Neuronal stem cell (in vitro differentiated cells): ENCODE measurements around the gene RAP2A.

Source experiments
- DNase-seq: peaks from one replicate; pipeline ENCODE4 v3.0.0-alpha.2; 2013; ENCODE audit warnings: low spot score
- H2AFZ ChIP-seq: one replicate; pipeline ENCODE4 v1.6.1; 2013; ENCODE audit warnings: mild to moderate bottlenecking, low read length, inconsistent platforms
- H2AK5ac ChIP-seq: 2 replicates; pipeline ENCODE4 v1.6.1; 2013; ENCODE audit warnings: low read depth, mild to moderate bottlenecking, inconsistent platforms, low read length, moderate library complexity, mixed read lengths
- H2BK120ac ChIP-seq: 2 replicates; pipeline ENCODE4 v1.6.1; 2013; ENCODE audit warnings: low read depth, mild to moderate bottlenecking, inconsistent platforms, low read length, moderate library complexity, mixed read lengths
- H2BK12ac ChIP-seq: one replicate; pipeline ENCODE4 v1.6.1; 2013; ENCODE audit warnings: low read length, inconsistent platforms
- H2BK15ac ChIP-seq: 2 replicates; pipeline ENCODE4 v1.6.1; 2013; ENCODE audit warnings: mild to moderate bottlenecking, low read length, inconsistent platforms, mixed read lengths
- H2BK5ac ChIP-seq: one replicate; pipeline ENCODE4 v1.6.1; 2013; ENCODE audit warnings: inconsistent platforms, mild to moderate bottlenecking, low read length, moderate library complexity
- H3K14ac ChIP-seq: one replicate; pipeline ENCODE4 v1.6.1; 2013; ENCODE audit warnings: low read length, inconsistent platforms
- H3K18ac ChIP-seq: 2 replicates; pipeline ENCODE4 v1.6.1; 2013; ENCODE audit warnings: low read length, inconsistent platforms
- H3K23ac ChIP-seq: 2 replicates; pipeline ENCODE4 v1.6.1; 2013; ENCODE audit warnings: low read depth, mild to moderate bottlenecking, mixed read lengths, low read length, inconsistent platforms; ENCODE audit not compliant: poor library complexity
- H3K27ac ChIP-seq: replicated peaks from 3 replicates; pipeline ENCODE4 v1.5.1; 2013; ENCODE audit warnings: low read length, inconsistent platforms
- H3K27me3 ChIP-seq, 3 experiments: 2 replicates each; pipeline ENCODE4 v1.6.1; 2013; ENCODE audit warnings: low read length in 3 of 3, mild to moderate bottlenecking in 2 of 3, inconsistent platforms in 1 of 3, low read depth in 1 of 3, mixed read lengths in 1 of 3, moderate library complexity in 1 of 3; ENCODE audit not compliant: control insufficient read depth in 3 of 3, insufficient read depth in 3 of 3
- H3K36me3 ChIP-seq, 2 donors: replicated peaks in 1 of 2; 2 replicates each; pipeline ENCODE4 v1.6.1; 2013; ENCODE audit warnings: low read length in 2 of 2; ENCODE audit not compliant: control insufficient read depth in 2 of 2, insufficient read depth in 2 of 2
- H3K4ac ChIP-seq: 2 replicates; pipeline ENCODE4 v1.6.1; 2013; ENCODE audit warnings: inconsistent platforms, mild to moderate bottlenecking, low read length, moderate library complexity
- H3K4me1 ChIP-seq, 2 donors: 1 replicate in 1 of 2; 2 replicates in 1 of 2; pipeline ENCODE4 v1.6.1; 2013; ENCODE audit warnings: low read length in 2 of 2, low read depth in 1 of 2; ENCODE audit not compliant: control insufficient read depth in 2 of 2, insufficient read depth in 1 of 2
- H3K4me2 ChIP-seq: one replicate; pipeline ENCODE4 v1.6.1; 2013; ENCODE audit warnings: mild to moderate bottlenecking, low read length, inconsistent platforms; ENCODE audit not compliant: insufficient read depth, poor library complexity, severe bottlenecking
- H3K4me3 ChIP-seq, 2 donors: 2 replicates each; pipeline ENCODE4 v1.5.1; 2013; ENCODE audit warnings: low read length in 2 of 2, mild to moderate bottlenecking in 2 of 2, inconsistent platforms in 1 of 2, moderate library complexity in 1 of 2
- H3K79me1 ChIP-seq: one replicate; pipeline ENCODE4 v1.6.1; 2013; ENCODE audit warnings: low read depth, mild to moderate bottlenecking, inconsistent platforms, low read length, moderate library complexity
- H3K9ac ChIP-seq: one replicate; pipeline ENCODE4 v1.6.1; 2013; ENCODE audit warnings: mild to moderate bottlenecking, low read depth, low read length, inconsistent platforms; ENCODE audit not compliant: poor library complexity
- H3K9me3 ChIP-seq, 2 donors: replicated peaks in 1 of 2; 2 replicates each; pipeline versions ENCODE3 to v1.6.1; 2013; ENCODE audit warnings: low read length in 2 of 2, mild to moderate bottlenecking in 2 of 2, inconsistent platforms in 1 of 2, low read depth in 1 of 2, mixed read lengths in 1 of 2, moderate library complexity in 1 of 2; ENCODE audit not compliant: control insufficient read depth in 2 of 2, insufficient read depth in 1 of 2
- H4K8ac ChIP-seq: one replicate; pipeline ENCODE4 v1.6.1; 2013; ENCODE audit warnings: low read depth, mild to moderate bottlenecking, inconsistent platforms, low read length, moderate library complexity
- H4K91ac ChIP-seq: one replicate; pipeline ENCODE4 v1.6.1; 2013; ENCODE audit warnings: low read length, low read depth, mild to moderate bottlenecking, inconsistent platforms; ENCODE audit not compliant: poor library complexity
- WGBS, 2 donors: extraction: QIAGEN DNeasy Blood & Tissue Kit; methylation state at CpG; one replicate each; pipeline ENCODE4 v1.1.7; 2013; ENCODE audit warnings: missing lambda C conversion rate in 2 of 2, mixed read lengths in 1 of 2; ENCODE audit not compliant: insufficient read length in 2 of 2, insufficient replicate concordance in 1 of 2; ENCODE audit errors: extremely low coverage in 2 of 2; 5-methylcytosine and 5-hydroxymethylcytosine counted together

The RAP2A gene

GRCh38 chr13:97432232-97432916, 1.6 kb upstream of the RAP2A start:
- no CpG with 5 or more reads among the region's 19 CpGs for WGBS, 2 donors

GRCh38 chr13:97432917-97433726, 847 bp upstream of the RAP2A start:
- Histone ChIP-seq H3K4ac (no peak overlapping the region), H3K4me1 (peaks cover 5% of the 10 kb centered on the region in 2 donors), H2BK5ac (peak overlapping the region; percentile 99), H4K8ac (no peak overlapping the region), H3K23ac (peak overlapping the region; percentile 77), H3K27ac (peak overlapping the region; percentile 98), H3K79me1 (peaks cover 5% of the 10 kb centered on the region), H2BK12ac (no peak overlapping the region), H2AK5ac (peak overlapping the region; percentile 47), H4K91ac (no peak overlapping the region), H3K9ac (peak overlapping the region; percentile 79), H3K36me3 (peaks cover 1 to 20% of the 10 kb centered on the region in 2 donors), H3K18ac (peak overlapping the region; percentile 98), H3K9me3 (no peaks in the 10 kb centered on the region), H3K14ac (peak overlapping the region; percentile 63), H3K4me3 (peak overlapping the region; percentile 75 to 88), H3K4me2 (peak overlapping the region; percentile 75), H2BK120ac (no peak overlapping the region), H2BK15ac (peak overlapping the region; percentile 31), H3K27me3 (no peaks in the 10 kb centered on the region), H2AFZ (peak overlapping the region; percentile 87)
- peak; percentile 100 for DNase-seq
- WGBS, 2 donors: no CpG with 5 or more reads among the region's 50 CpGs

More at GRCh38 chr13:97432232-97432916, 1.6 kb upstream of the RAP2A start:
- DNase-seq: no peak
- peak overlapping the region; percentile 75 to 80 for H3K4me3 ChIP-seq
- H3K4me1 ChIP-seq: peaks cover 5% of the 10 kb centered on the region in 2 donors
- peak overlapping the region; percentile 49 for H3K4me2 ChIP-seq
- no peak overlapping the region for H2BK5ac ChIP-seq
- no peak overlapping the region for H2BK12ac ChIP-seq
- H2AK5ac ChIP-seq: no peak overlapping the region
- no peak overlapping the region for H2BK15ac ChIP-seq
- H4K91ac ChIP-seq: no peak overlapping the region
- H4K8ac ChIP-seq: no peak overlapping the region
- H2BK120ac ChIP-seq: no peak overlapping the region
- H3K27ac ChIP-seq: peak overlapping the region; percentile 63
- peaks cover 3% of the 10 kb centered on the region for H3K79me1 ChIP-seq
- H3K27me3 ChIP-seq: no peaks in the 10 kb centered on the region
- peak overlapping the region; percentile 40 for H3K18ac ChIP-seq
- peaks cover 0 to 14% of the 10 kb centered on the region in 2 donors for H3K36me3 ChIP-seq
- no peak overlapping the region for H3K23ac ChIP-seq
- peak overlapping the region; percentile 78 for H3K9ac ChIP-seq
- no peak overlapping the region for H3K4ac ChIP-seq
- no peaks in the 10 kb centered on the region for H3K9me3 ChIP-seq
- H3K14ac ChIP-seq: no peak overlapping the region
- peak overlapping the region; percentile 87 for H2AFZ ChIP-seq

- peak overlapping the region; percentile 88 for H2AFZ ChIP-seq
- H3K4me3 ChIP-seq: peak overlapping the region; percentile 90 to 91
- H2BK15ac ChIP-seq: no peak overlapping the region
- peak overlapping the region; percentile 89 for H2BK5ac ChIP-seq
- H3K4ac ChIP-seq: no peak overlapping the region
- peak overlapping the region; percentile 86 for H2BK12ac ChIP-seq
- H3K36me3 ChIP-seq: peaks cover 3 to 35% of the 10 kb centered on the region in 2 donors
- peak overlapping the region; percentile 71 for H3K23ac ChIP-seq
- peak; percentile 24 for DNase-seq
- H3K4me2 ChIP-seq: peak overlapping the region; percentile 57
- peak overlapping the region; percentile 97 for H3K18ac ChIP-seq
- peaks cover 4 to 5% of the 10 kb centered on the region in 2 donors for H3K4me1 ChIP-seq
- WGBS, 2 donors: no CpG with 5 or more reads among the region's 60 CpGs
- no peaks in the 10 kb centered on the region for H3K9me3 ChIP-seq
- H3K27ac ChIP-seq: peak overlapping the region; percentile 89
- H4K91ac ChIP-seq: no peak overlapping the region
- no peak overlapping the region for H4K8ac ChIP-seq
- no peak overlapping the region for H2BK120ac ChIP-seq
- peak overlapping the region; percentile 98 for H3K9ac ChIP-seq
- H2AK5ac ChIP-seq: no peak overlapping the region
- no peaks in the 10 kb centered on the region for H3K27me3 ChIP-seq
- H3K14ac ChIP-seq: no peak overlapping the region
- H3K79me1 ChIP-seq: peaks cover 6% of the 10 kb centered on the region
Measured at GRCh38 chr13:97434397-97435201, 630 bp downstream of the RAP2A start.
